GM18867 (cell line): ENCODE results near the gene PRDM8.
"Not testable (repeated sequence)": the region's sequence is repeated elsewhere in the genome, so short reads cannot be mapped to it uniquely, and the experiment has no call there.

Source experiments
- ATAC-seq: cut with Tn5 transposase; IDR thresholded peaks from one replicate; pipeline ENCODE4 v1.9.1; 2021; ENCODE audit warnings: mild to moderate bottlenecking, moderate library complexity; ENCODE audit not compliant: unreplicated experiment

PRDM8 gene

DNA sequence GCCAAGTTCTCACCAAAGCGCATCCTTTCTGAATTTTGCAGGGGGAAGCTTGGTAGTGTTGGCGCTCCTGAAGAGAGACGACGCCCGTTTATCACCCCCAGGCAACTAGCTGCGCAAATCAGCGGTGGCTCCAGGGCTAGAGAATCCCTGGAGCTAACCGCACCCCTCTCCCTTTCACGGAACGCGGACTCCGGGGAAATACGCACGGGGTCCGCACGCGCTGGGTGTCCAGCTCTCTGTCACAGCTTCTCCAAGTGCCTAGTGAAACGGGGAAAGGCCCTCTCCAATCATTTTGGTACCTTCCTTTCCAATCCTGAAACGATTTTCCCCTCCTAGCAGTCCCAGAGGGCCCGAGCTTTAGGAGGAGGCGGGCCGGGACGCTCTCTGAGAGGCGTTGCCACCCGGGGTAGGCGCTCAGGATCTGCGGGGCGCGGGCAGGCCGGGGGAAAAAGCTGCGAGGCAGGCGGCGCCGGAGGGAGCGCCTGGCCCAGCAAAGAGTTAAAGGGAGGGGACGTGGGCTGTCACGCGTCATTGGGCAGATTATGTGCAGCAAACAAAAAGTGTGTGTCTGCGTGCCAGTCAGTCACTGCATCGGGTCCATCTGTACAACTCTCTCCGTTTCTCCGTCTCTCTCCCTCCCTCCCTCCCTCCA lies at the start of gene PRDM8:
TSS of gene PRDM8 (plus strand) at position 582 of the 652 bp plus-strand sequence. CDS start 2,578 bp downstream, outside the sequence.
- ATAC-seq = no peak

DNA sequence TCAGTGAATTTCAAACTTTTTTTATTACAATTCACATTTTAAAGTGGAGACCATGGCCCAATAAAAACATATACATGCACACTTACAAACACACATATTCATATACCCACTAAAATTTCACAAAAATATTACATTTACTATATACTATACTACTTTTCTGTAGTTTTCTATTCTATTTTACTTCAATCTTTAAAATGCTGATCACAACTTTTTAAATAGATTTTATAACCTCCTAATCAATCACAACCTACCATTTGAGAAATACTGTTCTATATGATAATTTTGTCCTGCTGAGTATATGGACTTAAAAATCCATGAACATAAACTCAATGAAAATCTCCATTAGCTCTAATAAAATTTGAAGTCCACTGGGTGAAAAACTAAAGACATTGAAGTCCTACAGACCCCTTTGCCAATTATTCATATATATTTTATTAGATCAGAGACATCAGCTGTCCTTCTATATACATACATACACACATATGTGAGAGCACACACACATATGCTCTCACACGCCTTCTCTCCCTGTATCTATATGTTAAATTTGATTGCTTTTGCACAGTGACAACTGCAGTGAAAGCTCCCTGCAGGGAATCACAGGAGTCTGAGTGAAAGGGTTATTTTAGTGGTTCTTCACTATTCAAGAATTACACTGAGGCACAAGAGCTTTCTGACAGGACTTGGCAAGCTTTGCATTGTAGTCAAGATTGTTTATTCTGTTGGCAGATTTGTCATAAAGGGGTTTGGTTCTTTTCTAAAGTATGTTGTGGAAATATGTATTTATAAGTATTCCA lies 46.7 kb upstream of the PRDM8 start:
- no peak for ATAC-seq

DNA sequence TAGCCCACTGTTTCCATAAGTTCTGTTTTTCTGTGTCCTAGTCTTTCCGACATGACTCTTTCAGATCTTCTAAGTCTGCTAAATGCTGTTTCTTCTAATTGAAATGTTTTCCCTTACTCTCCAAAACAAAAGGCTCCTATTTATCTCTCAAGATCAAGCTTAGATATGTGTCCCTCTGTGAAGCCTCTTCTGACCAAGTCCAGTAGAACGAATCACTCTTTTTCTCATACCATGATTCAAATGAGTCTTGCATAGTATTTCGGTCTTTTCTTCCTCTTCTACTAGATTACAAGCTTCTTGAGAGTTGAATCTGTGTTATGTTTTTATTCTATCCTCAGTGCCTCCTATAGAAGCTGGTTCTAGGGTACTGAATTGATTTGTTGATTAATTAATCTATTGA lies 45.3 kb upstream of the PRDM8 start:
- ATAC-seq = no peak

DNA sequence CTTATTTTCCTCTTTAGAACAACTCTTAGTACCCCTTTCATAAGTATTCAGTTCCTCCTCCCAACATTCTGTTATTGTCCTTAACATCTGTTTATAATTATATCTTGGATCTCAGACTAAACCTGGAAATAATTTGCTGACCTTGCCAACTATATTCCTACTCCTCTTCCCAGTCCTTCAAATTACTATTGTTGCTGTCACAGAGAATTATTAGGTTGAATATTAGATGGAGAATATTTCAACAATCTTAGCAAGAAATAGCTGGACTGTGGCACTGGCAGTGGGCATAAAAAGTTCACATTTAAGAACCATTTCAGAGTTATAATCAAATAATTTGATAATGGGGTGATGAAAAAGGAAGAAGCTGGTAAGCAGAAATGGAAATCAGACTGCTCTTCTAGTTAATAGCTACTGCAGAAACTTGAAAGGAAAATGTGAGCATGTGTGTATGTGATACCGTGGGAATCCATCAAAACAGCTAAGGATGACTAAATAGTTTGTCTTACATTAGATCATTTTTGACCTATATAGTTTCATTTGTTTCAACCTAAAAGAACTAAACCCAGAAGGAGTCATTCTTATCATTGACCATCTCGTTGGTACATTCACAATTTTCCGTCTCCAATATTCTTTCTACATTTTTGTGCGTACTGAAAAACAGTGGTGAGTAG lies 43.3 kb upstream of the PRDM8 start:
- no peak for ATAC-seq

DNA sequence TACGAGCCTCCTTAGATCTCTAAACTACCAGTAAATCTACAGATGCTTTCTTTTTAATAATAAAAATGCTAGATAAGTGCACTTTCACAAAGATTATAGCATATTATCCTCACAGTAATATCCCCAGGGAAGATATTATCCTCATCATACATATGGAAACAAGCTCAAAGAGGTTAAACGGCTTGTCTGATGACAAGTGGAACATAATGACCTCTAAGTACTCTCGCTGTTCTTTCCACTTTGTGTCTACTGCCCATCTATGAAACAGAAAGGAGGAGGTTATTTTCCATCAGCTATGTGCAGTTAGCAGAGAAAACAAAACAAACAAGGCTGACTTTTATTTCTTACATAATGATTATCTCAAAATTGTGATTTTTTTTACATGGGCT lies 42.8 kb upstream of the PRDM8 start:
- no peak for ATAC-seq

DNA sequence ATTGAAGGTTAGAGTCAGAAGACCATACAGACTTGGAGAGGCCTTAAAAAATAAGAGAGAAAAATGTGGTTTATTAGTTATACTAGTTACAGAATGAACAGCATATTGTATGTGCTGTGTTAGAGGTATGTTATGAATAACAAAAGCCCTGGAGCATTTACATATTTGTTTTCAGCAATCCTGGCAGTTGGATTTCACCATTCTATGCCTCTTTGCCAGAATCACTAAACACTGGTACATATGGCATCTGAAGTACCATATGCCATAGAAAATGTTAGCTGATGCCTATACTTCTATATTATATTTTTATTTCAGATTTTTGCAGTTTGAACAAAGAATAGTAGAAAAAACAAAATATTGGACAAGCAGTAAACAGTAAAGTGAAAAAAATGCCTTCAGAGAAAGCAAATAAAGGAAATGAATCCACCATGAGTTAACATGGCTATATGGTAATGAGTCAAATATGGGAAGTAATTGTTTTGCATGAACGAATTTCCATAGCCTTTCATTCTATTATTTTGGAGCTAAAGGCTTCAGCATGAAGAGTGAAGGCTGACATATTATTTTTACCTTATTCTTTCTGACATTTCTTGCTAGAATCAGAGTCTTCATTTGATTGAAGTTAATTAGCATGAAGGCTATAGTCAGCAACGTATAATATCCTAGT lies 41.9 kb upstream of the PRDM8 start:
- no peak for ATAC-seq

DNA sequence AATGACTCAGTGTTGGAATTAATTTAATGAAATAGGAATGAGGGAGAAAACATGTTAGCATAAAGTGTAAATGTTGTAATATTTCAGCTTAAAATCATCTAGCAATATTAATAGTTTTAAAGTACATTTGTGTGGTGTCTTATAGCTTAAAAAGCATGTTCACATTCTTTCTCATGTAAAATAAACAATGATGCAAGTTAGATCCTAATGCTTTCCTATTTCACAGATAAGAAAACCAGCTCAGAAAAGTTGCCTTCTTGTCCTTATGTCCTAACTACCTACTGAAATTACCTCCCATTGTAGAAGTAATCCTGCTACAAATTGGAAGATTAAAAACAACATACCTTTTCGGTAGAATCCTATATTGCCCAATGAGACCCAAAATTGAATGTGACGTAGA lies 40.9 kb upstream of the PRDM8 start:
- ATAC-seq = no peak

DNA sequence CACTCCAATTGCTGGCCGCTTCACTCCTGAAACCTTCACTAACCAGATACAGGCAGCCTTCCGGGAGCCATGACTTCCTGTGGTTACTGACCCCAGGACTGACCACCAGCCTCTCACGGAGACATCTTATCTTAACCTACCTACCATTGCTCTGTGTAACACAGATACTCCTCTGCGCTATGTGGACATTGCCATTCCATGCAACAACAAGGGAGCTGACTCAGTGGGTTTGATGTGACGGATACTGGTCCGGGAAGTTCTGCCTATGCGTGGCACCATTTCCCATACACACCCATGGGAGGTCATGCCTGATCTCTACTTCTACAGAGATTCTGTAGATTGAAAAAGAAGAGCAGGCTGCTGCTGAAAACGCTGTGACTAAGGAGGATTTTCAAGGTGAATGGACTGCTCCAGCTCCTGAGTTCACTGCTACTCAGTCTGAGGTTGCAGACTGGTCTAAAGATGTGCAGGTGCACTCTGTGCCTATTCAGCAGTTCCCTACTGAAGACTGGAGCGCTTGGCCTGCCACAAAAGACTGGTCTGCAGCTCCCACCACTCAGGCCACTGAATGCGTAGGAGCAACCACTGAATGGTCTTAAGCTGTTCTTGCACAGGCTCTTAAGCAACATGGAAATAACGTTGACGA lies 35.8 kb upstream of the PRDM8 start:
- ATAC-seq = no peak

DNA sequence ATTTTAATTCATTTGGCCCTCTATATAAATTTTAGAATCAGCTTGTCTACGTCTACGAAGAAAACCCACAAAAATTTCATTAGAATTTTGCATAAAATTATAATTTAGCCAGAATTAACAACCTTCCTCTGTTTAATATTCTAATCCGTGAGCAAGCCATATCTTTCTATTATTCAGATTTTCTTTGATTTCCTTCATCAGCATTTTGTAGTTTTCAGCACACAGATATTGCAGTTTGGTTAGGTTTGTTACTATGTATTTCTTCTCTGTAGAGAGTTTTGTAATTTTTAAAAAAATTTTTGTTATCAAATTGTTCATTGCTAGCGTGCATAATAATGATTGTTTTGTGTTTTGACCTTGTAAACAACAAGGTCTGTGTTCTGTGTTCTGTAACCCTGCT lies 34.9 kb upstream of the PRDM8 start:
- ATAC-seq = no peak

DNA sequence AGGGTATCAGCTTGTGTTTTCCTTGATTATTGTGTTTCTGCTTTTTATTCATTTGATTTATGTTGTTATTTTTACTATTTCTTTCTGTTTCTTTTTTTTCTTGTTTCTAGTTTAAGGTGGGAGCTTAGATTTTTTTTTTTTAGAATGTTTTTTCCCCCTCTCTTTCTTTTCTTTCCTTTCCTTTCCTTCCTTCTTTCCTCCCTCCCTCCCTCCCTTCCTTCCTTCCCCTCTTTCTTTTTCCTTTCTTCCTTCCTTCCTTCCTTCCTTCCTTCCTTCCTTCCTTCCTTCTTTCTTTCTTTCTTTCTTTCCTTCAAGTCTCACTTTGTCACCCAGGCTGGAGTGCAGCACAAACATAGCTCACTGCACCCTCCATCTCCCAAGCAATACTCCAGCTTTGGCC lies 31.4 kb upstream of the PRDM8 start:
- ATAC-seq = no peak

DNA sequence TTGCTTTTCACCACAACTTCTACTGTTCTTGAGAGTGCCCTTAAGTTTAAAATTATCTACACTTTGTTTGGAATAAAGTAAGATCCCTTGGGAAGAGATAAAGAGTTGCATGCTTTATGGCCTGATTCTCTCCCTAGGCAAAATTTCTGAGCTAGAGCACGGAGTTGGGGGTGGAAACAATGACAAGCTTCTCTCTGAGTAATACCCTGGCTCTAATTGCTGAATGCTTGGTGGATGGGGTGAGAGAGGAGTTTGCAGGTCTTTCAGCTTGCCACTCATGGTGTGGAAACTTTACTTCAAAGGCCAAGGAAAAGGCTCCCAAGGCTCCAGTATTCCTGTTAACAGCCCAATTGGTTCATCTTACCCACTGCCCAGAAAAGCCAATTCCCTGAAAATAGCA lies 26.1 kb upstream of the PRDM8 start:
- no peak for ATAC-seq

DNA sequence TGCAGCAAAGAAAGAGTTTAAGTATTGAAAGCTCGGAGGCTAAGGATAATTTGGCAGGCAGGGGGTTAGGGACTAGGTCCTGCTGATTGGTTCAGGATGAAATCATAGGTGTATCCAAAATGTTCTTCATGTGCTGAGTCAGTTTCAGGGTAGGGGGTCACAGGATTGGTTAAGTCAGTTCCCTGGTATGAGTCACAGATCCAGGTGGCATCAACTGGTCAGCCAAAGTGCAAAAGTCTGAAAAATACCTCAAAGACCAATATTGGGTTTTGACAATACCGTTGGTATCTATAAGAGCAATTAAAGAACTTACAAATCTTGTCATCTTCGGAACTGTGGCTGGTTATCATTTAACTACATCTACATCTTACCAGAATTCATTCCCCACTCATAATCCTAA lies 25.6 kb upstream of the PRDM8 start:
- ATAC-seq = no peak

DNA sequence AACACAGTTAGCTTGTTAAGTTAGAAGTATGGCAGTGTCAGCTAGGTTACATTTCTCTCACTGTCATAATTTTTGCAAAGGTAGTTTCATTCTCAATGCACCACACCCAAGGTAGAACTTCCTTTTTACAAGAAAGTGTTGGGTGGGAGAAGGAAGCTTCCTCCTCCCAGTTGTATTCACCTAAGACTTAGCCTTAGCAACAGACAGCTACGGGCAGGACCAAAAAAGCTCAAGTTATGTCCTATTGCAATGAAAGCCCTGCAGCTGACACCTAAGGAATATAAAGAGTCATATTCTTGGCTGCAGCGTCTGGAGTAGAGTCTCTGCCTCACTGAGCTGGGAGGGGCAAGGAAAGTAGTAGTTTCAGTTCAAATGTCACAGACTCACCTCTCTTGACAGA lies 25.1 kb upstream of the PRDM8 start:
- peak; percentile 72 for ATAC-seq

DNA sequence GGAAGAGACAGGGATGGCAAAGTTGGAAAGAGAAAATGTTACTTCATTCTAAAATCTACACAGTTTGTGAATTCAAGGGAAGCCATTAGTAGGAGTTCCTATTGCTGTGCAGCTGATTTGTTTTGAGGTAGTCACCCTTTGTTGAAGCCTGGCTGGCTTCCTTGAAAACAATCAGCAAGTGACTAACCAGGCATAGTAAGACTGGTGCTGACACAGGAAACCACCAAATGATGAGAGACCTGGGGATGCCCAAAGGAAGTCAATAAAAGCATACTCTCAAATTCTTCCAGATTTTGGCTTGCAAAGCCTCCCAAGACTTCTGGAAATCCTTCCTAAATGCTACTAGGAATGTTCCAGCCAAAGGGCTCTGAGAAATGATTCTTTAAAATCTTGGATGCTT lies 23.9 kb upstream of the PRDM8 start:
- peak; percentile 90 for ATAC-seq

DNA sequence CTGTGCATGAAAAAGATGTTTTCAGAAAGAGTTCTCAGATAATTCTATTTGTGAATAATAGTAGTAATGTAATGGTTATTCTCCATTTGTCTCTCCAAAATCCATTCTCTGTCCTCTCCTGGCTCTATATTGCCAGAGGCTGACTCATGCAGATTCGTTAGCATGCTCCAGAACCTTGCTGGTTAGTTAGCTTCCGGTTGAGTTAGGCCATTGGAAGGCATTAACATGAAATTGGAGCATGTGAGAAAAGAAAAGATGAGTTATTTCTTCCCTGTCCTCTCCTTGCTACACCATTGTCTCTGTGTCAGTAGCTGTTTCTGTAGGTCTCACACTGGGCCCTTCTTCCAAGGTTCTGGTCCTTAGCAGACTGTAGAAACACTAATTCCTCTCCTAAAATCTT lies 23.5 kb upstream of the PRDM8 start:
- no peak for ATAC-seq

DNA sequence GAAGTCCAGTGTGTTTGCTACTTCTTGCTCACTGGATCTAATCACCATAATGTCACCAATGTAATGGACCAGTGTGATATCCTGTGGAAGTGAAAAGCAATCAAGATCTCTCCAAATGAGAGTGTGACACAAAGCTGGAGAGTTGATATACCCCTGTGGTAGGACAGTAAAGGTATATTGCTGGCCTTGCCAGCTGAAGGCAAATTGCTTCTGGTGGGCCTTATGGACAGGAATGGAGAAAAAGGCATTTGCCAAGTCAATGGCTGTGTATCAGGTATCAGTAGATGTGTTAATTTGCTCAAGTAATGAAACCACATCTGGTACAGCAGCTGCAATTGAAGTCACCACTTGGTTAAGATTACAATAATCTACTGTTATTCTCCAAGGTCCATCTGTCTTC lies 19.5 kb upstream of the PRDM8 start:
- not testable (repeated sequence) for ATAC-seq

DNA sequence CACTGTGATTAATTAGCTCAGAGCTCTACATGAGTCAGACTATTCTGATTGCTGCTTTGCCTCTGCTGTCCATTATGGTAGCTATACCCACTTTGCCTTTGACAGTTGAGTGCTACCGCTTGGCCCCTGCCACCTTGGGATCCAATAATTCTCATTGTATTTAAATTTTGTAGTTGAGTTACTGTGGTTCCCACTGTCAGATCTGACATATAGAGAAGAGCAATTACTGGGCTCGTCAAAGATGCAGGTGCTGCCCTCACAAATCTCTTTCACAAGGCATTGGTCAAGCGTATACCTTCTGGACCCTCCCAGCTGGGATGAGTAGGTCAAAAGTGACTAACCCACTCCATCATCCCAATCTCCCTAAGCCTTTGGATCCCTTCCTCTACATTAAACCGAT lies 18.3 kb upstream of the PRDM8 start:
- ATAC-seq = no peak

DNA sequence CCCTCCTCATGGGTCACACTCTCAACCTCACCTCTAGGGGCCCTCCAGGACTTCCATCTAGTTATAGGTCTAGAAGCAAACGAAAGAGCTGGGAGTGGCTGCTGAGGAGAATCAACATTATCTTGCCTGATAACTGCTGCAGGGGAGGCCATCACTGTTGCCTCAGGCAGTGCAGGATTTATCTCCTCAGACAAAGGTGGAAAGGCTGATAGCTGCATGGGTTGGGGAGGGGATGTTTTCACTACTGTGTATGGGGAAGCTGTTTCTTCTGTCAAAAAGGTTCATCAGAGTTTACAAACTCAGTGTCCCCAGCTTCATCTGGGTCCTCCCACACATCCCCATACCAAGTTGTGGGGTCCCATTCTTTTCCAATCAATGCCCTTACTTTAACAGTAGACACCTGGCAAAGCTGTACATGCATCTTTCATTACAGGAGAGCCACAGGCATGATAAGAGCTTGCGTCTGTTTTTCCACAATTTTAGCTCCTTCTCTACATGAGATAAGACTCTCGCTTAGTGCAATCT lies 17.6 kb upstream of the PRDM8 start:
- no peak for ATAC-seq

DNA sequence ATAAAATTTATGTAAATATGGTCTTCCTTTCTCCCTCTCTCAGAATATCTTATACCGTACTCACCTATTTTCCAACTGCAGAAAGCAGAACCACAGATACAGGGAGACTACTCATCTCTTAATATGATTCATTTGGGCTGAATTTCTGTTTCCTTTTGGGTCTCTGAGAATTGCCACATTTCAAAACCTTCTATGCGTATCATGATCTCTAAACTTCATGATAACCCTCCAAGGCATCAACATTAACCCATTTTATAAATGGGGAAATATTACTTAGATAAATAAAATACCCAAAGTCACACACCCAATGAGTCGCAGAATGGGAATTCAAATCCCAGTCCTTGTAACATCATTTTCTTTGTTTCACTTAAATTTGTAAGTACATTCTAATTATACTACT lies 16.6 kb upstream of the PRDM8 start:
- no peak for ATAC-seq

DNA sequence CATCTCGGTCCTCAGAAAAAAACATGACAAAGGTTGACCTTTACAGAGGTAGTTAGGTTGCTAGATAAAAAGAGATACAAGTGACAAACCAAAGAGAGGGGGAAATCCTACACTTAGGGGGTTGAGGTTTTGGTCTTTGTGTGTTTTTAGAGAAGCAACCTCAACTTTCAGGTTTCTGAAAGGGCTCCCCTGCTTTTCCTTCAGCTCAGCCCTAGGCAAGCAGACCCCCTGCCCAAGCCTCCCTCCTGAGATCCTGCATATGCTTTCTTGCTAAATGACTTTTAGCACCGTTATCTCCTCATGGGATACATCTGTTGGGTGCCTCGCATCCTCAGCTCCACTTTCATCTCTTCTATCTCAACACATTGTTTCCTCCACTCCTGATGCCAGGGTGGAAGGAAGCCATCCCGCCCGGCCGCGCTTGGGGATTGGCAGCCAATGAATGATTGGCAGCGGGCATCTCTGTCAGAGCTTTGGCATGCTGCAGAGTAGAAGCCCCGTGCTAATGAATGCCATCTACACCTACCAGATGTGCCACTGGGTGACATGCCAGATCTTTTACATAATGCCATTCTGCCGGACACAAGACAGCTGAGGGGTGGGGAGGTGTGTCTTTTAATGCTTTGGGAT lies 15.0 kb upstream of the PRDM8 start:
- peak; percentile 24 for ATAC-seq
